NB4 (cell line): ENCODE results near the gene KPNB1.
A peak's percentile ranks its signal among the peaks of the same experiment; 100 is the strongest.

Experiments used
- DNase-seq: peaks from one replicate; pipeline ENCODE4 v3.0.0; 2010; ENCODE audit warnings: low read depth
- H3K4me3 ChIP-seq: one replicate; pipeline ENCODE4 v1.5.1; 2011; ENCODE audit warnings: mild to moderate bottlenecking, low read depth, low read length, moderate library complexity
- CTCF ChIP-seq: IDR thresholded peaks from one replicate; pipeline ENCODE4 v1.5.1; 2012; ENCODE audit warnings: low read depth, low read length
- MYC ChIP-seq: IDR thresholded peaks from 2 replicates; pipeline ENCODE4 v1.6.1; 2011; ENCODE audit warnings: low read depth, low read length
- POLR2A ChIP-seq: IDR thresholded peaks from 2 replicates; pipeline ENCODE4 v1.6.1; 2011; ENCODE audit warnings: mild to moderate bottlenecking; ENCODE audit not compliant: insufficient read length; ENCODE audit errors: extremely low read depth
- TF ChIP-seq, protein P1 (sequence below): IDR thresholded peaks from 2 replicates; pipeline ENCODE4 v1.6.1; 2011; ENCODE audit warnings: low read depth, low read length

Gene KPNB1

DNA sequence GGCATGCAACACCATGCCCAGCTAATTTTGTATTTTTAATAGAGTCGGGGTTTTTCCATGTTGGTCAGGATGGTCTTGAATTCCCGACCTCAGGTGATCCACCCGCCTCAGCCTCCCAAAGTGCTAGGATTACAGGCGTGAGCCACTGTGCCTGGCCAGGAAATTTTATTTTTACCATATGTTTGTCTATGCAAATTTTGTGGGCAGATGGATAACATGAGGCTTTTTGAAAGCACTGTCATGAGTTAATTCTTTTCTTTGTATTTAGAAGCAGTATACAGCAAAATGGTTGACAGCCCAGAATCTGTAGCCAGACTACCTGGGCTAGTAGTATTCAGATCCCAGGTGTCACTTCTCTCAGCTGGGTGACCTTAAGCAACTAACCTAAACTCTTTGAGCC lies 8.5 kb upstream of the KPNB1 start:
- DNase-seq: no peak
- no peak for TF ChIP-seq CTCF
- no peak for TF ChIP-seq POLR2A
- TF ChIP-seq, protein P1, sequence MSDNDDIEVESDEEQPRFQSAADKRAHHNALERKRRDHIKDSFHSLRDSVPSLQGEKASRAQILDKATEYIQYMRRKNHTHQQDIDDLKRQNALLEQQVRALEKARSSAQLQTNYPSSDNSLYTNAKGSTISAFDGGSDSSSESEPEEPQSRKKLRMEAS: no peak
- TF ChIP-seq MYC: no peak

DNA sequence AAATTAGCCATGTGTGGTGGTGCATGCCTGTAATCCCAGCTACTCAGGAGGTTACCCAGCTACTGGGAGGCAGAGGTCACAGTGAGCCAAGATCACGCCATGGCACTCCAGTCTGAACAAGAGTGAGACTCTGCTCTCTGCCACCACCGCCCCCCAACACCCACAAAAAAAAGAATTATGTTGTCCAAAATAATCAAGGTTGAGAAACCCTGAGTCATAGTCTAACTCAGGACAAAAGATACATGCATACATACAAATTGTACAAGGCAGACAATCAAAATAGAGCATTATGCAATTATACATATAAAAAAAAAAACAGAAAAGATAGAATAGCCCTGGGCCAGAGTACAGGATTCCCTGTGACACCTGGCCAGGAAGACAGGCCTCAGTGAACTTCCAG lies 6.6 kb upstream of the KPNB1 start:
- no peak for DNase-seq
- no peak for TF ChIP-seq MYC
- TF ChIP-seq POLR2A: no peak
- no peak for TF ChIP-seq CTCF
- TF ChIP-seq, protein P1: no peak

More for the DNA sequence above, 8.5 kb upstream of the KPNB1 start:
- H3K4me3 ChIP-seq: no peak overlapping the region

GRCh38 chr17:47644324-47644723 lies 5.4 kb upstream of the KPNB1 start:
- TF ChIP-seq MYC (no peak), CTCF (no peak), POLR2A (no peak)
- no peak overlapping the region for H3K4me3 ChIP-seq
- peak; percentile 76 for DNase-seq

More for the DNA sequence above, 6.6 kb upstream of the KPNB1 start:
- H3K4me3 ChIP-seq: no peak overlapping the region

GRCh38 chr17:47649972-47650524 lies 329 bp downstream of the KPNB1 start:
- peak overlapping the region; percentile 69 for H3K4me3 ChIP-seq
- TF ChIP-seq, protein P1: no peak
- no peak for TF ChIP-seq MYC
- no peak for TF ChIP-seq POLR2A
- TF ChIP-seq CTCF: no peak
- no peak for DNase-seq

GRCh38 chr17:47650525-47651522 lies 1.1 kb downstream of the KPNB1 start:
- TF ChIP-seq CTCF: no peak
- TF ChIP-seq POLR2A: peak; percentile 9
- TF ChIP-seq, protein P1: peak; percentile 65
- TF ChIP-seq MYC: peak; percentile 78
- peak; percentile 99 for DNase-seq

More at GRCh38 chr17:47650525-47651522, 1.1 kb downstream of the KPNB1 start:
- peak overlapping the region; percentile 91 for H3K4me3 ChIP-seq
